ENCODE results near the gene LYPD1. TPM values are rescaled to one million over a fixed set of nuclear protein-coding genes. Genes with fewer than 3 reads are reported as not detected.
"Not testable (repeated sequence)": the region's sequence is repeated elsewhere in the genome, so short reads cannot be mapped to it uniquely, and the experiment has no call there.

The LYPD1 gene
- total and polyA plus RNA-seq, 3 donors from 2014 or later = 0.50 to 11.2 (median 1.3) TPM

DNA sequence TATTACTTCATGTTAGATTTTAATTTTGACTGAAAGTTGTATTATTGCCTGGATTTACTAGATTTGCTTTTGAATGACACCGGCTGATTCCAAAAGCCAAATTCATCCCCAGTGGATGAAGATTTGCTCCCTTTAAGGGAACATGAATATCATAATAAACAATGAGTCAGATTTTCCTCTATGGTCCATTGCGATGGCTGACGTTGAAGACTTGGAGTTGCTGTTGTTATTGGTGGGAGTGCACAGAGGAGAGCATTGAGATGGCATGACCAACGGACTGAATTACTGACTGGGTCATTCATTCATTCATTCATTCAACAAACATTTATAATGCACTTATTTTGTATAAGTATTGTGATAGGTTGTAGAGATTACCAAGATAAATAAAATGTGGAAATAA, 33.4 kb upstream of the LYPD1 start:
- TF ChIP-seq, protein P1, sequence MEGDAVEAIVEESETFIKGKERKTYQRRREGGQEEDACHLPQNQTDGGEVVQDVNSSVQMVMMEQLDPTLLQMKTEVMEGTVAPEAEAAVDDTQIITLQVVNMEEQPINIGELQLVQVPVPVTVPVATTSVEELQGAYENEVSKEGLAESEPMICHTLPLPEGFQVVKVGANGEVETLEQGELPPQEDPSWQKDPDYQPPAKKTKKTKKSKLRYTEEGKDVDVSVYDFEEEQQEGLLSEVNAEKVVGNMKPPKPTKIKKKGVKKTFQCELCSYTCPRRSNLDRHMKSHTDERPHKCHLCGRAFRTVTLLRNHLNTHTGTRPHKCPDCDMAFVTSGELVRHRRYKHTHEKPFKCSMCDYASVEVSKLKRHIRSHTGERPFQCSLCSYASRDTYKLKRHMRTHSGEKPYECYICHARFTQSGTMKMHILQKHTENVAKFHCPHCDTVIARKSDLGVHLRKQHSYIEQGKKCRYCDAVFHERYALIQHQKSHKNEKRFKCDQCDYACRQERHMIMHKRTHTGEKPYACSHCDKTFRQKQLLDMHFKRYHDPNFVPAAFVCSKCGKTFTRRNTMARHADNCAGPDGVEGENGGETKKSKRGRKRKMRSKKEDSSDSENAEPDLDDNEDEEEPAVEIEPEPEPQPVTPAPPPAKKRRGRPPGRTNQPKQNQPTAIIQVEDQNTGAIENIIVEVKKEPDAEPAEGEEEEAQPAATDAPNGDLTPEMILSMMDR (IDR thresholded peaks at IDR 0.05) = no peak
- no peak for TF ChIP-seq POLR2A (IDR thresholded peaks at IDR 0.05)
- DNase-seq = no peak
- no peak overlapping the region for H3K4me3 ChIP-seq
- no peaks in the 10 kb centered on the region for H3K4me1 ChIP-seq
- WGBS, 2 donors = 89 to 92% methylated on average over 4 of the region's 4 CpGs
- no peaks in the 10 kb centered on the region for H3K27me3 ChIP-seq
- intact Hi-C loops (cut with DNase I; ENCODE audit: low total_unique reads) = no loop called here
- no peaks in the 10 kb centered on the region for H3K9me3 ChIP-seq
- no peak overlapping the region for H3K27ac ChIP-seq
- no peaks in the 10 kb centered on the region for H3K36me3 ChIP-seq (ENCODE audit: low read depth, missing control alignments)

DNA sequence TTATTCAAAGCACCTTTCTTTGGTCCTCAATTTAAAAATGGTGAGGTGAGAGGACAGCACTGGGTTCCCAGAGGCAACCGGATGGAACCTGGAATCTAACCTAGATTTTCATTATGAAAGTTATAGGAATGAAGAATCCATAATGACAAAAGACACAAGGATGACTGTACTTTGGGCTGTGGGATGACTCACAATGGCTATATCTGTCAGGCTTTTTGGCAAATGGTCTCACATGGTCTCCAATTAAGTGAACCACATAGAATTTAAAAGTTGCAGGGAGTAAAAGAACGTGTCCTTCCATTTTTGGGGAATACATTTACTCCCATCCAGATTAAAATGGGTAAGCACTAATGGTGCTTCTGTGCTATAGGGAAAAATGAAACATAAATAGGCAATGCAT, 31.8 kb upstream of the LYPD1 start:
- Histone ChIP-seq H3K27me3 (no peaks in the 10 kb centered on the region), H3K36me3 (ENCODE audit: low read depth, missing control alignments) (no peaks in the 10 kb centered on the region), H3K9me3 (no peaks in the 10 kb centered on the region), H3K27ac (no peak overlapping the region), H3K4me3 (no peak overlapping the region), H3K4me1 (no peaks in the 10 kb centered on the region)
- no peak for TF ChIP-seq POLR2A (IDR thresholded peaks at IDR 0.05)
- TF ChIP-seq, protein P1 (IDR thresholded peaks at IDR 0.05) = no peak
- intact Hi-C loops (cut with DNase I; ENCODE audit: low total_unique reads) = no loop called here
- DNase-seq = no peak
- 88 to 89% methylated on average over 2 of the region's 2 CpGs for WGBS, 2 donors

DNA sequence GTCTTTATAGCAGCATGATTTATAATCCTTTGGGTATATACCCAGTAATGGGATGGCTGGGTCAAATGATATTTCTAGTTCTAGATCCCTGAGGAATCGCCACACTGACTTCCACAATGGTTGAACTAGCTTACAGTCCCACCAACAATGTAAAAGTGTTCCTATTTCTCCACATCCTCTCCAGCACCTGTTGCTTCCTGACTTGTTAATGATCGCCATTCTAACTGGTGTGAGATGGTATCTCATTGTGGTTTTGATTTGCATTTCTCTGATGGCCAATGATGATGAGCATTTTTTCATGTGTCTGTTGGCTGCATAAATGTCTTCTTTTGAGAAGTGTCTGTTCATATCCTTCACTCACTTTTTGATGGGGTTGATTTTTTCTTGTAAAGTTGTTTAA, 29.8 kb upstream of the LYPD1 start:
- H3K27me3 ChIP-seq; H3K4me1 ChIP-seq; DNase-seq; intact Hi-C loops (cut with DNase I; ENCODE audit: low total_unique reads); H3K36me3 ChIP-seq (ENCODE audit: low read depth, missing control alignments); H3K9me3 ChIP-seq; H3K27ac ChIP-seq; H3K4me3 ChIP-seq: not testable (repeated sequence)
- 100% methylated on average over 1 to 2 of the region's 2 CpGs for WGBS, 2 donors

DNA sequence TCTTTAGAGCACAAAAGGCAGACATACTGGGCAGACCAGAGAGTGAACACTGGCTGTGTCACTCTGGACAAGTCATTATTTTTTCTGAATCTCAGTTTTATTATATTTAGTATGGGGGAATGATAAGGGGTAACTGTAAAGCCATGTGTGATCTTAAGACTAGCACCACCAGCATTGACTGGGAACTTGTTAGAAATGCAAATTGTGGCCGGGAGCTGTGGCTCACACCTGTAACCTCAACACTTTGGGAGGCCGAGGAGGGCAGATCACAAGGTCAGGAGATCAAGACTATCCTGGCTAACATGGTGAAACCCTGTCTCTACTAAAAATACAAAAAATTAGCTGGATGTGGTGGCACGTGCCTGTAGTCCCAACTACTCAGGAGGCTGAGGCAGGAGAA, 28.3 kb upstream of the LYPD1 start:
- H3K9me3 ChIP-seq; H3K4me3 ChIP-seq; H3K36me3 ChIP-seq (ENCODE audit: low read depth, missing control alignments); H3K27ac ChIP-seq; intact Hi-C loops (cut with DNase I; ENCODE audit: low total_unique reads); H3K27me3 ChIP-seq; DNase-seq; H3K4me1 ChIP-seq: not testable (repeated sequence)
- 87 to 94% methylated on average over 3 of the region's 3 CpGs for WGBS, 2 donors

DNA sequence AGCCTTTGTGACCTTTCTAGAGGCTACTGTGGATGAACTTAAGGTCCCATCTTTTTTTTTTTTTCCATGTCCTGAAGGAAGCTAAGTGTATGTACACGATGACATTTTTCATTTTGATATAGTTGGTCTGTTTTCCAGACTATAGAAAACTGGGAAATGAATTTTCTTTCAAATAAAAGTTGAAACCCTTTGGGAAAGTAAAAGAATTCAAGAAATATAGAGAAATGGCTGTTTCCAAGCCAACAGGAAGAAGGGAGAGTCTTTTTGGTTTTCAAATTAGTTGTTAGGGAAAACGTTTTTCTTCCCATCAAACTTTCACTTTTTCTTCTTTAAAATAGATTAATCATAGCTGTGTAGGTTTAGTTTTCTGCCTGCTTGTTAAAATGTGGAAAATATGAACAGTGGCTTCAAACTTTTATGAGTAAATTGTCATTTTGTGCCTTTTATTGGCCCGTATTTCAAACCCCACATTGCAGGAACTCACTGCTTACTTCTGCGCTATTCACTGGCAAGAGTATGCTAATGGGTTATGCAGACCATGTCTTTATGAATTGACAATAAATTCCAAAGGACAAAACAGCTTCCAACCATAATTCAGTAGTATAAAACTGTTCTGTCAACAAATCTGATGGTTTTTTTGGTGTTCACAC, 27.7 kb upstream of the LYPD1 start:
- intact Hi-C loops (cut with DNase I; ENCODE audit: low total_unique reads) = no loop called here

More for the DNA sequence above, 27.7 kb upstream of the LYPD1 start:
- Histone ChIP-seq H3K9me3 (no peaks in the 10 kb centered on the region), H3K36me3 (ENCODE audit: low read depth, missing control alignments) (no peaks in the 10 kb centered on the region), H3K27ac (no peak overlapping the region), H3K4me1 (no peaks in the 10 kb centered on the region), H3K4me3 (no peak overlapping the region), H3K27me3 (no peaks in the 10 kb centered on the region)
- TF ChIP-seq POLR2A (IDR thresholded peaks at IDR 0.05) = no peak
- TF ChIP-seq, protein P1 (IDR thresholded peaks at IDR 0.05) = no peak
- WGBS, 2 donors = 68 to 77% methylated on average over 4 of the region's 4 CpGs
- no peak for DNase-seq

All from testis (tissue), 3 donors.